HG03558 (cell line): Measurements from ENCODE around the gene FSTL1.

Source experiments
- ATAC-seq: cut with Tn5 transposase; IDR thresholded peaks from one replicate; pipeline ENCODE4 v1.9.1; 2021; ENCODE audit warnings: moderate number of reproducible peaks; ENCODE audit not compliant: unreplicated experiment; ENCODE audit errors: extremely low read depth

FSTL1 gene

DNA sequence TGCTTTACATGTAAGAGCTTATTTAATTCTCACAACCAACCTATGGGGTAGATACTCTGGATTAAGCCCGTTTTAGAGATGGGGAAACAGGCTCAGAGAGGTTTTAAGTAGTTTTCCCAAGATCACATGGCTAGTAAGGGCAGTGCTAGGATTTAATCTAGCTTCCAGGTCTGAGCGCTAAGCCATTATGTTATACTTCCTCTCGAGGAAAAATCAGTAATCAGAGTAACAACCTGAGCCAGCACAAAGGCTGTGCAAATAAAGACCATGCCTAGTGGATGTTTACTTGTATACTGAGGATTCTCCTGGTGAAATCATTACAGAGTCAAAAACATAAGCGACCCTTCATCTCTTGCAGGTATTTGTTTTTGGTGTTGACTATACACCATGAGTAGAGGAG, 9.0 kb downstream of the FSTL1 start:
- ATAC-seq, result no peak

DNA sequence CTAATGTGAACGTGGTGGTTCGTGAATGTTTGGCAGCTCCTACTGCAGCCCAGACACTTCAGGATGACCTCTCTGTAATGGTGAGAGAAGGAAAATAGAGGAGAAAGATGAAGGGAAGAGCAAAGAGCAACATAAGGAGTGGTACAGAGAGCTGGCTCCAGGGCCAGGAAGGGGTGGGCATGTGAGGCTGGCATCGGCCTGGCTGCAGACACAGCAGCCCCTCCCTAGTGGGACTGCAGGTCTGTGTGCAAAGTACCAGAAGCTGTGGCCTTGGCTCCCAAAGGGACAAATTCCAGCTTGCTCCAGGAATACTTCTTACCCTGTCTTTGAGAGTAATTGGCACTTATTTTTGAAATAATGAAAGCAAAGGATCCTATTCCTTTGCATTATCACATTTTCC, 10.0 kb downstream of the FSTL1 start:
- no peak for ATAC-seq

DNA sequence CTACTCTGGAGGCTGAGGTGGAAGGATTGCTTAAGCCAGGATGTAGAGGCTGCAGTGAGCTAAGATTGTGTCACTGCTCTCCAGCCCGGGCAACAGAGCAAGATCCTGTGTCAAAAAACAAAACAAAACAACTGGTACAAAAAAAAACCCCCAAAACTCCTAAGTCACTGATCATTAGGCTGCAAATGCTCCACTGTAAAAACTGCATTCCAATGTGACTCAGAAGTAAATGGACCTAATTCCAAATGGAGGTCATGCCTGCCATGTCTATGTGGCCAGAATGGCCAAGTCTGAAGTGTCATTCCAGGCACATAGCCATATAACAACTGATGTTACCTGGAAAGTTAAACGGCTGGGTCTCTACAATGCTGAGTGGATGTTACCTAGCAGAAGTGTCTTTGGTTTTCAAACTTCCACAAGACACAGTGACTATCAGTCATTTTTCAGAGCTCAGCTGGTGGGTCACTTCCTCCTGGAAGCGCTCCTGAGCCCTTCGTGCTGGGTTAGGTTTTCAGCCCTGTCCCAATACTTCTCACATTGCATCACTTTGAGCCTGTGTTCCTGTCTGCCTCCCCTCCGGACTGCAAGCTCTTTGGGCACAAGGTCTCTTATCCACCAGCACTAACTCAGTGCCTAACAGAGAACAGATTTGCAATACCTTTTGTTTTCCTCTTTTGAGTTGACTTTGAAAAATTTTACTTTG, 10.6 kb downstream of the FSTL1 start:
- no peak for ATAC-seq

DNA sequence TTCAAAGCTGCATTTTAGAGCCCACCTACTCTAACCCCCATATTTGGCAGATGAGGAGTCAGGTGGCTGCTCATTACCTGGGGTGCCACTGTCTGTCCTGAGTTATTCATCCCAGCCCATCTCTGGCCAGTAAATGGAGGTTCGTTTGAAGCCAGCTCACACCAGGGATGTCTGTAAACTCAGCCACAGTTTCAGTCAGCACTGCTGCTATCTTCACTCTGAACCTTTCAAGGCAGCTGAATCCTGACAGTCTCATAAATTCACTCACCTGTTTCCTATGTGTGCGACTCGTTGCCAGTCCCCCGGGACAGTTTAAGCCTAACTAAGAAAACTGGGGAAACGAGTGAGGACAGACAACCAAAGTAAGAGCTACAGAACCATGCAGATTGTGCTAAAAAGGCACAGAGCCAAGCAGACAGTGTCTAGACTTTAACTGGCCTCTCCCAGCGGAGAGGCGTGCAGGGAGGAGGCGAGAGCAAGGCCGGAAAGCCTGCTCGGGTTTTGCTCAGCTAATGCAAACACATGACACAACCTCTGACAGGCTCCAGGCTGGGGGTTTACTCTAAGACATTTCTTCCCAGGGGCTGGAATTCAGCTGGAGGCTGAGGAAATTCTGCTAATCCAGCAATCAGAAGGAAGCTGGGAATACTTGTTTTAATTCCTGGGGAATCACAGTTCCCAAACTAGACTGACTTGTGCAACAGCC, 12.0 kb downstream of the FSTL1 start:
- ATAC-seq, result no peak

DNA sequence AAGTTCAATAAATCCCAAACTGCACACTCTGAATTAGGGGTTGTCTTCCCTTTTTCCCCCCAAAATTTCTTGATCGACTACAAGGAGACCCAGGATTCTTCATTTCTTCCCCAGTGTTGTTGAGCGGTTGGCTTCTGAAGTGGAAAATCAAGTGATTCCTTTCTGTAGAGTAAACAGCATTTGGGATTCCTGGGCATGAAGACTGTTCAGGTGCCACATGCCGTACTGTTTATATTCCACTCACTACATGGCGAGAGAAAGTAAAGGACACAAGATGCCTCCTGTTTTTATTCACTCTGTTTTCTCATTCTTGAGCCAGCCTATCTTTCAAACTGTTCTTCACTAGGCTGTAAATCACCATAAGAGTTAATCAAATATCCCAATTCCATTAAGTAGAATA, 12.6 kb downstream of the FSTL1 start:
- ATAC-seq, result no peak

DNA sequence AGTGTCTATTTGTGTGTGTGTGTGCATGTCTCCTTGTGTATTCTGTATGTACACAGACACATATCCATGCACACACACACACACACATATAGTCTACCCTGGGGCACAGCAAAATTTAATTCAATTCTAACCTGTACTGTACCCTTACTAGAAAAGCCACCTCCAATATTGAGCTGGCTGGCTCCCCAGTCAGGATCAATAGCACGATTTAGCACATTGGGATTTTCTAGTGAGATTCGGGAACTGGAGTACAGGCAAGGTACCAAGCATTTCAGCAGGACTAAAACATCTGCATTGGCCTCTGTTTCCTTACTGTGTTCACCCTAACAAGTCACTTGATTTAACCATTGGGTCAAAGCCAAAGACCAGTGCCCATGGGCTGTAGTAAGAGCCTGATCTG, 13.2 kb downstream of the FSTL1 start:
- ATAC-seq, result no peak

DNA sequence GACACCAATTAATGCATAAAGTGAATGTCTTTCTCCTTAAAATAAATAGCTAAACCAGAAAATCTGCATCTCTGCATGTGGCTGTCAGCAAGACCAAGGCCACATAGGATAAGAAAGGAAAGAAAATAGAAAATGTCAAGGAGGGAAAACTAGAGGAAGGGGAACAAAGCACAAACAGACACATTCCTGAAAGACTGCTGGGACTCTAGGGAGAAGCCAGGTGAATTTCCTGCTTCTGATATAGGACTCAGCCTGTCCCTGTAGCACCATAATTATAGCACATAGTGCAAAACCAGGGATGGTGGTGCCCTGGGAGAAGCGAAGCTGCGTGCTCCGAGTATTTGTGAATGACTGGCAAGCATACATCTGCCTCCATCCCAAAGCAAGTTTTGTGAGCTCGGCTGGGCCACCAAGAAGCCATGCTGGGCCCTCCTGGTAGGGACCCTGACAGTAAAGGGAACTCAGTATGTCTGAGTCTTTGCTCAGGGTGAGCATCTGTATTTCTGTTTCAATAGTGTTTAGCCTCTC, 14.2 kb downstream of the FSTL1 start:
- ATAC-seq, result no peak

DNA sequence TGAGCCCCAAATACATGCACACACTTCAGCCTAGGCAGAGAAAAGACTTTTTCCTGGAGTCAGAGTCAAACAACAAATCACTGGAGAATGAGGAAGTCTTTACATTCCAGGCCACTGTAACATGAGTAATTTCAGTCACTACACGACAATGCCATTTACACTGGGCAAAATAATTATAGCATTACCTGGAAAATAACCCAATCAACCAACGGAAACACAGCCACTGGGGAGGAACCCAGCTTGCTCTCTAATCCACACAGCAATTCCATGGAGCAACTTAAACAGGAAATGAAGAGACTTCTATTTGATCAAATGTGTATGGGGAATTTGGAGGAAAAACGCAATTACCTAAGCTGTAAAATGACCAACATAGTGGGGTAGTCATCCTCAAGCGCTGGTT, 15.2 kb downstream of the FSTL1 start:
- ATAC-seq, result no peak

DNA sequence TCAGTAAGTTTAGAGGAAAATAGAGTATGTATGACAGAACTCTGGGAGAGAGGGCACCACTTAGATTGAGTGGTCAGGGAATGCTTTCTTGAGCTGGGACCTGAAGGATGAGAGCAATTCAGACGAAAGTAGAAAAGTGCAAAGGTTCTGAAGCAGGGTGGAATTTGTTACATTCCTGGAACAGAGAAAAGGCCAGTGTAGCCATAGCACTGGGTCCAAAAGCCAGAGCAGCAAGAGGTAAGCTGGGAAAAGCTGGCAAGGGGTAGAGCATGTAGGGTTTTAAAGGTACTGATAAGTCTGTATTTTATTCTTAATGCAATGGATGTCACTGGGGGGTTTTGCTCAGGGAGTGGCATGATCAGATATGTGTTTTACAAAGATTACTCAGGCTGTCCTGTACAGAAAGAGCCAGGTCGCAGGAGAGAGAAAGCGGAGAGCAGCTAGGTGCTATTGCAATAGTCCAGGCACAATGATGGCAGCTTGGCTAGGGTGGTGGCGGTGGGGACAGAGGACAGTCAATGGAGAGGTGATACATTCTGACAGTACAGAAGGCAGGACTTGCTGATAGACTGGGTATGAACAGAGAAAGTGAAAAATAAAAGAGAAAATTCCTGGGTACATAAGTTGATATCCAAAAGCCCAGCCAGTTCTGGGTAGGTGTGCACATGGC, 17.0 kb downstream of the FSTL1 start:
- ATAC-seq, result no peak

DNA sequence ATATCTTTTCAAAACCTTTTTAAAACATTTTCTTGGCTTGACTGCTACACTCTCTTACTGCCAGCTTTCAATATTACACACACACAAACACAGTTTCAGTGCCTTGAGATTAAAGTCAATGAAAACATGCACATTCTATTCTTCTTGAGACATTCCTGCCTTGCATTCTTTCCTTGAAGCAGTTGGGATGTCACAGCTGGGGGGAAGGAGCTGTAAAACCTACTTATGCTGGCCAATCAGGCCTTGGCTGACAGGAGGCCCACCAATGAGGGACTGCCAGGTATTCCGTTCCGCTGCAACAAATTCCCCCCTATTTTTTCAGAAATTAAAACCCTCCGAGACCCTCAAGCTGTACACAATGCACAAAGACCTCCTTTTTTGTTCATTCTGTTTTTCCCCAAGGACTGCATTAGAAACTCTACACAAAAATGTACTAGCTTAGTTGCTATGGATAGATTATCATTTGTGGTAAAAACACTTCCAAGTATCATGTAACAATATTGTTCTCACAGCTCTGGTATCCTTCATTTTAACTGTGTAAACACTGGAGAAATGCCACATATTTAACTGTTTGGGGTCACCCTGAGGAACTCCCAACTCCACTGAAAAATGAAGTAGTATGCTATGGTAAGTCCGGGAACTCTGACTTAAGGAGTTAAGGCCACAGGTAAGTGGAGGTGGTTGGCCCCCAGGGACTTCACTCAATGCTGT, 18.5 kb downstream of the FSTL1 start:
- no peak for ATAC-seq

DNA sequence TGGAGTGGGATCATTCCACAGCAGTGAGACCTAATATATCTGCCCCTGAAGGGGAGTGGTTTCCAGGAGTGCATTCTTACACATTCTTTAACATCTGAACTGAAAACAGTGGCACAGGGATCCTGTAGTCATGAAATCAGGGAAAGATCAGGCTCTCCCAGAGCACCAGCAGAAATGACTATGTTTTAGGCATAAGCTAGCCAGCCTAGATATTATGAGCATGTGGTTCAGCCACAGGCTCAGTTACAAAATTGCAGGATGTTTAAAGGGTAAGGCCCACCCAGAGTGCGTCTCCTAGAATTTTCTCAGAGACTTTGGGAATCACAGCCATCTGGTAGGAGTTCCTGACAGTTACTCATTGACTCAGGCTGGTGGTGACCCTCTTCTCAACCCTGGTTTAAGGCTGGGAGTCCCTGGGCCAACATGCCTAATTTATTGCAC, 20.9 kb downstream of the FSTL1 start:
- no peak for ATAC-seq

DNA sequence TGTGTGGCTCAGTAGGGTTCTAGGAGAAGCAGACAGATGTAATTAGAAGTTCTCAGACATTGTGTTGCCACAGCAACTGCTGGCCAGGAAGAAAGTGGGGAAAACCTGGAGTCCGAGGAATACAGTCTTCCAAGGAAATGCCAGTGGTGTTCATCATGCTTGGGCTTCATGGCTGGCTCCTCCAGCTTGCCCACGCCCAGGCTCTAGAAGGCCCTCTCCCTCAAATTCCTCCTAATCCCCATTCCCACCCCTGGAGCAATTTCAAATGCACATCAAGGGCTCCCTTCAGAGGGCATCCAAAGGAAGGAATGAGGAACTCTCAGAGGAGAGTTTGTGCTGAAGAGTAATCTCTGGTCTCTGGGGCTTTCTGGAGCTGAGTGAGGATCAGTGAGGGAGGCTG, 21.9 kb downstream of the FSTL1 start:
- no peak for ATAC-seq

DNA sequence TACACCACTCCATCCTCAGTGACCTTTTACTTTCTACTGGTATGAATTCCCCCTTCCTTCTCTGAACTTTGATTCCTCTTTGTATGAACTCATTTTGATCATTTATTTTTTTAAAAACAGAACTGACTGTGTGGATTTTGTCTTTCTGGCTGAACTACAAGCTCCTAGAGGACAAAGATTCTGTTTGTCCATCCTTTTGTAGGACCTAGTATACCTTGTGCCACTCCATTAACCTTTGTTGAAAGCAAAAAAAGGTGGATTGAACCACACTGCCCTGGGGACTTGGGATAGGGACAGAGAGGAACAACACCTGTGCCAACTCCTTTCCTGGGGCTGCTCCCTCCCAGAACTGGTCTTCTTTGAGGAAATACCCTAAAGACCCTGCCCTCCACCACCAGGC, 23.6 kb downstream of the FSTL1 start:
- ATAC-seq, result no peak

DNA sequence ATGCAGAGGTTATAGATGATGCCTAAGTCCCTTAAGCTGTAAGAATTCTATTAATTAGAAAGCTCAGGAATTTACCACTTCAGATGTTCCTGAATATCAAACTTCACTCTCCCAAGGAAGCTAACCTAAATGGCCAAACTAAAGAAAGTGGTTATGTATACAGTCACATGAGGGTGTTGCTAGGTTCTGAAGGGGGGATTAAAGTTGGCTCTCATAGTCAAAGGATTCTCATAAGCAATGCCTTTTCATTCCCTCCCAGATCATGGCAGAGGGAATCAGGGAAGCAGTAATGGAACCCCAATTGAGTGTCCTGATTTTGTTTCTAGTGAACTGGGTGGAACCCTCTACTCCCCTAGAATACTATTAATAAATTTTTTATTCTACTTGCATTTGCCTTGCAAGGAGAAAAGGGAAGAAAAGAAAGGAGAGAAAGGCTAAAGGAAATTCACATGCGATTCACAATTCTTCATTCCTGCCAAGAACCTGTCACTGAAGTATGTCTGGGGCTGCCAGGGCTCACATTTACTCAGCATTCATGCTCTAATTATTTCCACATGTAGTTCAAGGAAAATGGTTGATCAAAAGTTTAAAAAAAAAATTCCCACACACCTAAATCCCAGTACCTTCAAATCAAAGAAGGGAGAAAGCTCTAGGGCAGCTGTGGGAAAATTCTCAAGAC, 25.1 kb downstream of the FSTL1 start:
- ATAC-seq, result no peak

DNA sequence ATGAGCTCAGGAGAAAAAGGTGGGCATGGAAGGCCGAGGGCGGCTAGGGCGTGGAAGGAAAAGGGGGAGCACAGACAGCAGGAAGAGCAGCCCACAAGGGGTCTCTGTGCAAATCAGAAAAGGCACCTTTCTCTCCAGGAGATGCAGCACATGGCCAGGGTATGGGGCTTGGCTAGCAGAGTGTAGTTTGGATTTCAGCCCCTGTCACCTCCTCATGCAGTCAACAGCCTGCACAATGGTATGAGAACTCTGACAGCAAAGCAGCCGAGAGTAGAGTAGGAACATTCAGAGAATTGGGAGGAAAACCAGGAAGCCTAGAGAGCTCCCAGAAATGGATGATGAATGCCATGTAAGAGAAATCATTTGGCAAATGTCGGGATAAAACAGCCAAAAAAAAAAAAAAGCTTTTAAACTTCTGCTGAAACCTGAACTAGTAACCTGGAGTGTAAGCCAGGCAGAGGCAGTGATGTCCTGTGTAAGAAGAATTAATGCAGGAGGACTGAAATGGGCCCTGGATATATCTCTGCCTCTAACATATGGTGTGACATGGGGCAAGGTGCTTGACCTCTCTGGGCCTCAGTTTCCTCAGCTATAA, 25.7 kb downstream of the FSTL1 start:
- ATAC-seq, result no peak

DNA sequence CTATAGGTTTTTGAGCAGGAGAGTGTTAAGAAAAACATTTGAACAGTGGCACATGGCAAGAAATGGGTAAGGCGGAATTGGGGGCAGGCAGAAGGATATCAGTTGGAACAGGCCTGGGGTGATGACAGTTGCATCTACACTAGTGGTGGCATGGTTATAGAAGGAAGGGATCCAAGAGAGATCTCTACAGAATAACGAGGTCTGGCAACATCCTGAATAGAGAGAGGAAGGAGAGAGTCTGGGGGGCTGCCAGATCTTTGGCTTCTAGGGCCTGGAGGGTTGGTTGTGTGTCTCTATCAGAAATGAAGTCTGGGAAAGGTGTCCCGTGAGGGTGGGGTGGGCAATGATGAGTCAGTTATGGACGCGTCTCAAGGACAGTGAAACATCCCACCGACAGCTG, 26.3 kb downstream of the FSTL1 start:
- no peak for ATAC-seq

DNA sequence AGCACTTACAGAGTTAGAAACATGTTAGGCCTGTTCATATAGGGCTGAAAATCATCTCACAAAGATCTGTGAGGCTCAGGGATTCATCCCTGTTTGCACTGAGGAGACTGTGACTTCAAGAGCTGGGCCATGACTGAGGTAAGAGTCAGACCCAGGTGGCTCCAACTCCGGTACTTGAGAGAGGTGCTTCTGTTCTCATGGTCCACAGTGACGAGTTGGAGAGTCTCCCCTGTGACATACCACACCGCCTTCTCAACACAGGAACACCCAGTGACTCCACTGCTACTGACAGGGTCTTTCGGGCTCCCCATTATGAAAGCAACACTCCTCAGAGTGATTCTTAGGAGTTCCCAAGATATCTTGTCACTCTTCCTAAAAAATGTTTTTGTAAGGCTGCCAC, 27.4 kb downstream of the FSTL1 start:
- ATAC-seq, result no peak

DNA sequence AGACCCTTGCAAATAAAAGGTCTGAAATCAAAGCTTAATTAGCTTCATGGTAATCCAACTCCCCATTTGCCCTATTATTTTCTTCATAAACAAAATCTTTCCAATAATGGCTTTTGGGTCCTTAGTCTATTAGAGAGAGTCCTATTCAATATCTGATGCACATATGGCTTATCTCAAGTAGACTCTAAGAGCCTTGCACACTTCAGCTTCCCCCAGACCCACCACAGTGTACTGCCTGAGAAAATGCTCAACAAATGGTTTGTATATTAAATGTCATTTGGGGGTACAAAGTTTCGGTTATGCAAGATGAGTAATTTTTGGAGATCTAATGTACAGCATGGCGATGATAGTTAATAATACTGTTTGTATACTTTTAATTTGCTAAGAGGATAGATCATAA, 28.9 kb downstream of the FSTL1 start:
- no peak for ATAC-seq

DNA sequence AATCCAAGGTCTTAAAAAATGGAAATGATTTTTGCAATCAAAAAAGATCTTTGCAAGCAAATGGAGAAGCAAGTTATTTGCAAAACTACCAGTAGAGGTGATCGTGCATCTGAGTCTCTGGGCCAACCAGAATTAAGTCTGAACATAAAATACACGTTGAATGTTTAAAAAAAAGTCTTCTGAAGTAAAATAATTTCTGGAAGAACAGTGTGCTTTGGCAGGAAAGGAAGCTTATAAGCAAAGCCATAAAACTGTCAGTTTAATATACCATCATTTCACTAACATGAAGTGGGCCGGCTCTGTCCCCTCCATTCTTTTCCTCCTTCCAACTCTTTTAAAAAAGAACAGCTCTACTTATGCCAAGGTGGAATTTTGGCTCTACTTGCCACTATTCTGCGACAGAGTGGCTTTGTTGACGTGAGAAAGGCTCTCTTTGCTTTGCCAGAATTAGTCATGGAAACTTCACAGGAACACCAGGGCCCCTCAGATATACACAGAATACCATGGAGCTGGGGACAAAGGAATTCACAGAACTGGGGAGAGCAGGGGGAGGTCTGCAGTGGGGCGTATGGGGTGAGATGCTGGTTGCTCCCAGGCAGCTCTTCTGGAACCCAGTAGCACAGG, 29.8 kb downstream of the FSTL1 start:
- ATAC-seq, result no peak
